Neural cell (in vitro differentiated cells): ENCODE measurements around the gene ESRP2. TPM values are rescaled to one million over a fixed set of nuclear protein-coding genes. Genes with fewer than 3 reads are reported as not detected.

Experiments
- H2AFZ ChIP-seq: fragments of 200-600, 300-800 bp; sonication (generic), shearing (Covaris generic); 2 replicates; pipeline ENCODE4 v1.6.0; 2014; ENCODE audit warnings: low read depth, mild to moderate bottlenecking, antibody characterized with exemption, low read length, moderate library complexity
- H3F3A ChIP-seq: fragments of 200-600 bp; shearing (Covaris generic); 2 replicates; pipeline ENCODE4 v1.6.1; 2016; ENCODE audit warnings: mild to moderate bottlenecking, moderate library complexity, mixed read lengths, antibody characterized with exemption, low read length; ENCODE audit not compliant: insufficient read depth, poor library complexity, severe bottlenecking
- H3K27ac ChIP-seq: fragments of 200-600, 300-800 bp; sonication (generic), shearing (Covaris generic); 2 replicates; pipeline ENCODE4 v1.5.1; 2014; ENCODE audit warnings: mild to moderate bottlenecking, low read length, moderate library complexity
- H3K27me3 ChIP-seq: fragments of 300-800, 200-600 bp; sonication (generic), shearing (Covaris generic); 2 replicates; pipeline ENCODE4 v1.6.0; 2014; ENCODE audit warnings: mild to moderate bottlenecking, low read depth, low read length, moderate library complexity; ENCODE audit not compliant: insufficient read depth
- H3K36me3 ChIP-seq: fragments of 300-800, 200-600 bp; sonication (generic), shearing (Covaris generic); 2 replicates; pipeline ENCODE4 v1.5.1; 2014; ENCODE audit warnings: mild to moderate bottlenecking, antibody characterized with exemption, low read length, moderate library complexity; ENCODE audit not compliant: insufficient read depth
- H3K4me2 ChIP-seq: fragments of 300-800, 200-600 bp; sonication (generic), shearing (Covaris generic); 2 replicates; pipeline ENCODE4 v1.6.0; 2014; ENCODE audit warnings: mild to moderate bottlenecking, low read length
- H3K4me3 ChIP-seq: fragments of 300-800, 200-600 bp; sonication (generic), shearing (Covaris generic); 2 replicates; pipeline ENCODE4 v1.5.1; 2014; ENCODE audit warnings: mild to moderate bottlenecking, low read length, moderate library complexity
- H3K79me2 ChIP-seq: fragments of 200-600 bp; shearing (Covaris generic); replicated peaks from 2 replicates; pipeline ENCODE4 v1.6.0; 2014; ENCODE audit warnings: mild to moderate bottlenecking, low read length, moderate library complexity; ENCODE audit not compliant: insufficient read depth
- H3K9ac ChIP-seq: fragments of 300-800, 200-600 bp; sonication (generic), shearing (Covaris generic); 2 replicates; pipeline ENCODE4 v1.6.1; 2016; ENCODE audit warnings: mild to moderate bottlenecking, low read length, mixed read lengths
- H3K9me2 ChIP-seq: fragments of 200-600 bp; shearing (Covaris generic); 2 replicates; pipeline ENCODE4 v1.6.1; 2016; ENCODE audit warnings: mild to moderate bottlenecking, low read length, mixed read lengths; ENCODE audit not compliant: insufficient read depth
- H3K9me3 ChIP-seq: fragments of 200-600, 300-800 bp; sonication (generic), shearing (Covaris generic); 2 replicates; pipeline ENCODE4 v1.6.1; 2016; ENCODE audit warnings: mild to moderate bottlenecking, mixed run types, low read length, moderate library complexity, mixed read lengths
- H4K20me1 ChIP-seq: fragments of 200-600 bp; shearing (Covaris generic); 2 replicates; pipeline ENCODE4 v1.6.1; 2016; ENCODE audit warnings: mild to moderate bottlenecking, mixed run types; ENCODE audit not compliant: insufficient read depth
- EP300 ChIP-seq: fragments of 450-650 bp; conservative IDR thresholded peaks from 2 replicates; pipeline ENCODE4 v1.6.1; 2014; ENCODE audit warnings: antibody characterized with exemption, mild to moderate bottlenecking, moderate library complexity; ENCODE audit not compliant: poor library complexity, severe bottlenecking
- EZH2 ChIP-seq: fragments of 200-600, 300-800 bp; shearing (Covaris generic), sonication (generic); IDR thresholded peaks from 2 replicates; pipeline ENCODE4 v1.6.1; 2014; ENCODE audit warnings: antibody characterized with exemption, low read length, borderline replicate concordance, mild to moderate bottlenecking; ENCODE audit not compliant: insufficient read depth, poor library complexity, severe bottlenecking
- MXI1 ChIP-seq: fragments of 450-650 bp; conservative IDR thresholded peaks from 2 replicates; pipeline ENCODE4 v1.6.1; 2014; ENCODE audit warnings: antibody characterized with exemption, mild to moderate bottlenecking; ENCODE audit not compliant: poor library complexity, severe bottlenecking
- POLR2AphosphoS5 ChIP-seq: IDR thresholded peaks from 2 replicates; pipeline ENCODE4 v1.6.1; 2012
- RAD21 ChIP-seq: fragments of 450-650 bp; conservative IDR thresholded peaks from 2 replicates; pipeline ENCODE4 v1.6.1; 2014; ENCODE audit warnings: antibody characterized with exemption, mild to moderate bottlenecking, moderate library complexity
- SMC3 ChIP-seq: fragments of 450-650 bp; conservative IDR thresholded peaks from 2 replicates; pipeline ENCODE4 v1.6.1; 2014; ENCODE audit warnings: antibody characterized with exemption, mild to moderate bottlenecking, moderate library complexity; ENCODE audit not compliant: poor library complexity
- TAF1 ChIP-seq: IDR thresholded peaks from 2 replicates; pipeline ENCODE4 v1.6.1; 2012; ENCODE audit warnings: low read depth
- polyA plus RNA-seq: library from polyadenylated mRNA; depleted of rRNA; stranded (reverse); fragments of >200 nt; gene quantifications from 2 replicates; pipeline ENCODE4 v1.2.3, GENCODE V29; 2014
- TF ChIP-seq, protein P1 (sequence below): fragments of 450-650 bp; IDR thresholded peaks from 2 replicates; pipeline ENCODE4 v1.5.1; 2014; ENCODE audit warnings: antibody characterized with exemption, mild to moderate bottlenecking, moderate library complexity; ENCODE audit not compliant: poor library complexity, severe bottlenecking
- TF ChIP-seq, protein P2 (sequence below): IDR thresholded peaks from 2 replicates; pipeline ENCODE4 v1.6.1; 2012; ENCODE audit warnings: borderline replicate concordance

The ESRP2 gene
- polyA plus RNA-seq, 1 donor from 2014 or later = not detected

DNA sequence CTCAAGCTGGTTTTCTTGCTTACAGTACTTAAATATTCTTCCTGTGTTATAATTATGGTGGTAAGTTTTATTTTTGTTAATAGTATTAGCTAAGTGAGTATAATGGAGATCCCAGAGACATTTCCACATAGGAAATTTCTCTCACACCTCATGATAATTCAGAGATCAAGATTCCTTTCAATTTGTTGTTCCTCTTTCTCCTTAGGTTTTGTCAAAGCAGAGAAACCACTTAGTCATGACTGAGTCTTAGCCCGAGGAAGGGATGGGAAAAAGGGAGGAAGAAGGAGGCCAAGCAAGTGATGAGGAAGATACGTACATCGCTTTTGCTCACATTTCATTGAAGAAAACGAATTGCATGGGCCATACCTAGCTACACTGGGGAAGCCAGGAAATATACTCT is 18.4 kb downstream of the ESRP2 start:
- Histone ChIP-seq H3K27me3 (no peaks in the 10 kb centered on the region), H3K4me2 (no peak overlapping the region), H3K9ac (no peak overlapping the region), H3K9me2 (no peaks in the 10 kb centered on the region), H3K79me2 (no peaks in the 10 kb centered on the region), H3K4me3 (no peak overlapping the region), H3K9me3 (no peaks in the 10 kb centered on the region), H2AFZ (no peak overlapping the region), H3F3A (no peaks in the 10 kb centered on the region), H3K27ac (no peak overlapping the region), H3K36me3 (no peaks in the 10 kb centered on the region), H4K20me1 (no peaks in the 10 kb centered on the region)
- no peak for TF ChIP-seq MXI1
- TF ChIP-seq EZH2 = no peak
- no peak for TF ChIP-seq RAD21
- no peak for TF ChIP-seq SMC3
- TF ChIP-seq, protein P1, sequence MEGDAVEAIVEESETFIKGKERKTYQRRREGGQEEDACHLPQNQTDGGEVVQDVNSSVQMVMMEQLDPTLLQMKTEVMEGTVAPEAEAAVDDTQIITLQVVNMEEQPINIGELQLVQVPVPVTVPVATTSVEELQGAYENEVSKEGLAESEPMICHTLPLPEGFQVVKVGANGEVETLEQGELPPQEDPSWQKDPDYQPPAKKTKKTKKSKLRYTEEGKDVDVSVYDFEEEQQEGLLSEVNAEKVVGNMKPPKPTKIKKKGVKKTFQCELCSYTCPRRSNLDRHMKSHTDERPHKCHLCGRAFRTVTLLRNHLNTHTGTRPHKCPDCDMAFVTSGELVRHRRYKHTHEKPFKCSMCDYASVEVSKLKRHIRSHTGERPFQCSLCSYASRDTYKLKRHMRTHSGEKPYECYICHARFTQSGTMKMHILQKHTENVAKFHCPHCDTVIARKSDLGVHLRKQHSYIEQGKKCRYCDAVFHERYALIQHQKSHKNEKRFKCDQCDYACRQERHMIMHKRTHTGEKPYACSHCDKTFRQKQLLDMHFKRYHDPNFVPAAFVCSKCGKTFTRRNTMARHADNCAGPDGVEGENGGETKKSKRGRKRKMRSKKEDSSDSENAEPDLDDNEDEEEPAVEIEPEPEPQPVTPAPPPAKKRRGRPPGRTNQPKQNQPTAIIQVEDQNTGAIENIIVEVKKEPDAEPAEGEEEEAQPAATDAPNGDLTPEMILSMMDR = no peak
- no peak for TF ChIP-seq POLR2AphosphoS5
- TF ChIP-seq TAF1 = no peak
- no peak for TF ChIP-seq EP300
- TF ChIP-seq, protein P2, sequence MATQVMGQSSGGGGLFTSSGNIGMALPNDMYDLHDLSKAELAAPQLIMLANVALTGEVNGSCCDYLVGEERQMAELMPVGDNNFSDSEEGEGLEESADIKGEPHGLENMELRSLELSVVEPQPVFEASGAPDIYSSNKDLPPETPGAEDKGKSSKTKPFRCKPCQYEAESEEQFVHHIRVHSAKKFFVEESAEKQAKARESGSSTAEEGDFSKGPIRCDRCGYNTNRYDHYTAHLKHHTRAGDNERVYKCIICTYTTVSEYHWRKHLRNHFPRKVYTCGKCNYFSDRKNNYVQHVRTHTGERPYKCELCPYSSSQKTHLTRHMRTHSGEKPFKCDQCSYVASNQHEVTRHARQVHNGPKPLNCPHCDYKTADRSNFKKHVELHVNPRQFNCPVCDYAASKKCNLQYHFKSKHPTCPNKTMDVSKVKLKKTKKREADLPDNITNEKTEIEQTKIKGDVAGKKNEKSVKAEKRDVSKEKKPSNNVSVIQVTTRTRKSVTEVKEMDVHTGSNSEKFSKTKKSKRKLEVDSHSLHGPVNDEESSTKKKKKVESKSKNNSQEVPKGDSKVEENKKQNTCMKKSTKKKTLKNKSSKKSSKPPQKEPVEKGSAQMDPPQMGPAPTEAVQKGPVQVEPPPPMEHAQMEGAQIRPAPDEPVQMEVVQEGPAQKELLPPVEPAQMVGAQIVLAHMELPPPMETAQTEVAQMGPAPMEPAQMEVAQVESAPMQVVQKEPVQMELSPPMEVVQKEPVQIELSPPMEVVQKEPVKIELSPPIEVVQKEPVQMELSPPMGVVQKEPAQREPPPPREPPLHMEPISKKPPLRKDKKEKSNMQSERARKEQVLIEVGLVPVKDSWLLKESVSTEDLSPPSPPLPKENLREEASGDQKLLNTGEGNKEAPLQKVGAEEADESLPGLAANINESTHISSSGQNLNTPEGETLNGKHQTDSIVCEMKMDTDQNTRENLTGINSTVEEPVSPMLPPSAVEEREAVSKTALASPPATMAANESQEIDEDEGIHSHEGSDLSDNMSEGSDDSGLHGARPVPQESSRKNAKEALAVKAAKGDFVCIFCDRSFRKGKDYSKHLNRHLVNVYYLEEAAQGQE = no peak

DNA sequence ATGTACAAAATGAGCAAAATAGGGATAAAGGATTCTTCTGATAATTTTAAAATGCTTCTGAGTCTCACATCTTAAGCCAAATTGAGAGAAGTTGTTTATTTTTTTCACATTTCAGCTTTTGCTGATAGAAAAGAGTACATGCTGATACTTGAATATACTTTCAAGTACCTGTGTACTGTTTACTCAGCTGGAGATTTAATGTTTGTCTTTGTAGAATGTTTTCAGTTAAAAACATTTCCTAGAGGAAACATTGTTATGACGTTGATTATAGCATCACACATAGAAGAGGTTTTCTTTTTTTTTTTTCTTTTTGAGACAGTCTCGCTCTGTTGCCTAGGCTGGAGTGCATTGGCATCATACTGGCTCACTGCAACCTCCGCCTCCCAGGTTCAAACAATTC is 19.7 kb downstream of the ESRP2 start:
- Histone ChIP-seq H3K9me2 (no peaks in the 10 kb centered on the region), H3K9me3 (no peaks in the 10 kb centered on the region), H2AFZ (no peak overlapping the region), H3K4me2 (no peak overlapping the region), H3K36me3 (no peaks in the 10 kb centered on the region), H4K20me1 (no peaks in the 10 kb centered on the region), H3K27ac (no peak overlapping the region), H3F3A (no peaks in the 10 kb centered on the region), H3K27me3 (no peaks in the 10 kb centered on the region), H3K79me2 (no peaks in the 10 kb centered on the region), H3K9ac (no peak overlapping the region), H3K4me3 (no peak overlapping the region)
- TF ChIP-seq, protein P2 = no peak
- TF ChIP-seq POLR2AphosphoS5 = no peak
- TF ChIP-seq, protein P1 = no peak
- no peak for TF ChIP-seq RAD21
- TF ChIP-seq MXI1 = no peak
- no peak for TF ChIP-seq TAF1
- TF ChIP-seq EZH2 = no peak
- no peak for TF ChIP-seq SMC3
- no peak for TF ChIP-seq EP300
